Endothelial cell of umbilical vein (primary cell): ENCODE results near the gene ARHGEF38. TPM values are rescaled to one million over a fixed set of nuclear protein-coding genes. Genes with fewer than 3 reads are reported as not detected.

Source experiments
- BruUV-seq: library from RNA; stranded (reverse); fragments of 400-500 nt; replicated peaks from 2 replicates; lab custom pipeline; 2021; lab: Mats Ljungman, UMichigan
- CTCF ChIA-PET: fragments of 300-600, 350-600 bp; sonication (Branson Sonifier 250); formaldehyde crosslinking; loops from one replicate; lab custom pipeline; 2021; ENCODE audit warnings: antibody characterized with exemption, inconsistent platforms; lab: Charles Lee
- POLR2A ChIA-PET: fragments of 300-600, 350-600 bp; sonication (Branson Sonifier 250); formaldehyde crosslinking; loops from one replicate; lab custom pipeline; 2021; ENCODE audit warnings: antibody characterized with exemption, inconsistent platforms; lab: Charles Lee
- DNase-seq: peaks from one replicate; pipeline ENCODE4 v3.0.0-alpha.2; 2011; ENCODE audit warnings: low read depth, low spot score
- FAIRE-seq: peaks from 2 replicates; lab custom pipeline; 2011; peaks lifted over from hg19 to GRCh38; lab: Jason Lieb, UNC
- H2AFZ ChIP-seq: 2 replicates; pipeline ENCODE4 v1.6.0; 2012; ENCODE audit warnings: low read depth, low read length, control low read depth, inconsistent platforms
- H3K27ac ChIP-seq: 2 replicates; pipeline ENCODE4 v1.5.1; 2011; ENCODE audit warnings: low read depth, mild to moderate bottlenecking, control low read depth, low read length, moderate library complexity; ENCODE audit not compliant: insufficient read depth
- H3K27me3 ChIP-seq, 2 experiments: 2 replicates each; pipeline versions ENCODE4 v1.6.0 to v1.6.1; 2011; ENCODE audit warnings: low read length in 2 of 2, mixed read lengths in 1 of 2; ENCODE audit not compliant: control insufficient read depth in 2 of 2, insufficient read depth in 2 of 2
- H3K36me3 ChIP-seq, 2 experiments: 2 replicates in 1 of 2; 3 replicates in 1 of 2; pipeline ENCODE4 v1.5.1; 2011; ENCODE audit warnings: low read length in 2 of 2, mild to moderate bottlenecking in 1 of 2, moderate library complexity in 1 of 2; ENCODE audit not compliant: control insufficient read depth in 2 of 2, insufficient read depth in 2 of 2; ENCODE audit errors: extremely low read depth in 1 of 2
- H3K4me1 ChIP-seq: 3 replicates; pipeline ENCODE4 v1.5.1; 2011; ENCODE audit warnings: mild to moderate bottlenecking, low read length; ENCODE audit not compliant: control insufficient read depth, insufficient read depth; ENCODE audit errors: extremely low read depth
- H3K4me2 ChIP-seq: 2 replicates; pipeline ENCODE4 v1.6.1; 2011; ENCODE audit warnings: low read length, control low read depth, mixed read lengths; ENCODE audit not compliant: insufficient read depth
- H3K4me3 ChIP-seq, 3 experiments: fragments of 200-600 bp in 1 of 3; sonication (generic), shearing (Covaris generic) in 1 of 3; replicated peaks in 1 of 3; 2 replicates each; pipeline ENCODE4 v1.5.1; 2011 to 2016; ENCODE audit warnings: control low read depth in 3 of 3, low read length in 3 of 3, mild to moderate bottlenecking in 2 of 3, inconsistent platforms in 1 of 3, low read depth in 1 of 3, moderate library complexity in 1 of 3; ENCODE audit not compliant: insufficient read depth in 1 of 3
- H3K79me2 ChIP-seq: 2 replicates; pipeline ENCODE4 v1.6.0; 2012; ENCODE audit warnings: low read length, inconsistent platforms; ENCODE audit not compliant: control insufficient read depth, insufficient read depth
- H3K9ac ChIP-seq: replicated peaks from 2 replicates; pipeline ENCODE3; 2011; ENCODE audit warnings: low read length, control low read depth; ENCODE audit not compliant: insufficient read depth; ENCODE audit errors: extremely low read depth
- H3K9me1 ChIP-seq: replicated peaks from 3 replicates; pipeline ENCODE4 v1.6.0; 2011; ENCODE audit warnings: mild to moderate bottlenecking, low read length; ENCODE audit not compliant: control insufficient read depth, insufficient read depth; ENCODE audit errors: extremely low read depth
- H3K9me3 ChIP-seq: replicated peaks from 2 replicates; pipeline ENCODE4 v1.5.1; 2012; ENCODE audit warnings: low read length, inconsistent platforms; ENCODE audit not compliant: control insufficient read depth, insufficient read depth
- H4K20me1 ChIP-seq: replicated peaks from 2 replicates; pipeline ENCODE3; 2011; ENCODE audit warnings: mild to moderate bottlenecking, low read length; ENCODE audit not compliant: control insufficient read depth, insufficient read depth; ENCODE audit errors: extremely low read depth
- CTCF ChIP-seq, 2 donors: IDR thresholded peaks; 1 replicate in 1 of 2; 2 replicates in 1 of 2; pipeline ENCODE4 v1.5.1; 2011; ENCODE audit warnings: low read length in 2 of 2, mild to moderate bottlenecking in 2 of 2, moderate library complexity in 2 of 2, control low read depth in 1 of 2, inconsistent platforms in 1 of 2, low read depth in 1 of 2; ENCODE audit not compliant: insufficient read depth in 1 of 2; ENCODE audit errors: extremely low read depth in 1 of 2
- EZH2 ChIP-seq: IDR thresholded peaks from 2 replicates; pipeline ENCODE4 v1.6.1; 2012; ENCODE audit warnings: borderline replicate concordance, low read depth, mild to moderate bottlenecking, moderate library complexity, low read length, inconsistent platforms; ENCODE audit not compliant: severe bottlenecking
- FOS ChIP-seq: IDR thresholded peaks from 2 replicates; pipeline ENCODE4 v1.6.1; 2011; ENCODE audit warnings: mild to moderate bottlenecking, low read length, moderate library complexity, borderline replicate concordance; ENCODE audit not compliant: insufficient read depth
- GATA2 ChIP-seq: IDR thresholded peaks from 2 replicates; pipeline ENCODE4 v1.7.0; 2011; ENCODE audit warnings: low read depth, mild to moderate bottlenecking, moderate library complexity, mixed read lengths, low read length; ENCODE audit not compliant: insufficient read length, insufficient read depth
- JUN ChIP-seq: IDR thresholded peaks from 2 replicates; pipeline ENCODE4 v1.6.1; 2011; ENCODE audit warnings: borderline replicate concordance, low read depth; ENCODE audit not compliant: insufficient read length, insufficient read depth
- MYC ChIP-seq: IDR thresholded peaks from one replicate; pipeline ENCODE4 v1.6.1; 2011; ENCODE audit warnings: mild to moderate bottlenecking, low read depth, low read length
- POLR2A ChIP-seq: IDR thresholded peaks from 2 replicates; pipeline ENCODE4 v1.6.1; 2012; ENCODE audit warnings: low read depth, mild to moderate bottlenecking, control low read depth, low read length
- POLR2AphosphoS5 ChIP-seq: IDR thresholded peaks from 2 replicates; pipeline ENCODE4 v1.6.1; 2012; ENCODE audit warnings: low read depth, mild to moderate bottlenecking, control low read depth, low read length, moderate library complexity; ENCODE audit not compliant: insufficient read depth
- dilution Hi-C: fragments of 300-500 bp; cut with MboI; formaldehyde crosslinking; loops from one replicate; pipeline ENCODE4 v1.15.0; 2019; ENCODE audit warnings: low sequenced_read_pairs; ENCODE audit not compliant: extremely low pct_ligation_motif_present
- intact Hi-C: fragments of 100-400 bp; cut with micrococcal nuclease; formaldehyde crosslinking; loops from one replicate; pipeline ENCODE4 v1.10.0; 2022
- polyA plus RNA-seq, 4 experiments: library from polyadenylated mRNA; depleted of rRNA in 3 of 4; stranded (reverse) in 3 of 4; unstranded in 1 of 4; fragments of >200 nt; gene quantifications; 2 replicates each; pipeline versions ENCODE4 v1.2.1 to v1.2.3, GENCODE V29; 2011 to 2012; ENCODE audit warnings: missing spikeins in 1 of 4
- total RNA-seq: library from RNA; stranded (reverse); gene quantifications from 2 replicates; pipeline ENCODE4 v1.2.3, GENCODE V29; 2021
- TF ChIP-seq, protein P1 (sequence below): IDR thresholded peaks from 2 replicates; pipeline ENCODE4 v1.6.1; 2011; ENCODE audit not compliant: insufficient read depth, insufficient read length

Gene ARHGEF38
- total and polyA plus RNA-seq, 2 donors (not counting 3 experiments of a cell fraction or from before 2014, with no cell fraction given): not detected

GRCh38 chr4:105536601-105537000 is 15.8 kb upstream of the ARHGEF38 start:
- Histone ChIP-seq H3K4me2 (no peak overlapping the region), H4K20me1 (no peaks in the 10 kb centered on the region), H3K9ac (no peak overlapping the region), H3K4me3 (no peak overlapping the region), H3K4me1 (no peaks in the 10 kb centered on the region), H3K27ac (no peak overlapping the region), H3K36me3 (no peaks in the 10 kb centered on the region), H3K9me1 (no peaks in the 10 kb centered on the region), H3K79me2 (no peaks in the 10 kb centered on the region), H3K27me3 (peaks cover 0 to 5% of the 10 kb centered on the region in 2 experiments), H3K9me3 (no peaks in the 10 kb centered on the region), H2AFZ (no peak overlapping the region)
- POLR2A ChIA-PET: no interaction called here
- FAIRE-seq: no peak
- CTCF ChIA-PET: no interaction called here
- TF ChIP-seq POLR2A: no peak
- no peak for TF ChIP-seq MYC
- TF ChIP-seq POLR2AphosphoS5: no peak
- dilution Hi-C loops (no loop called here), intact Hi-C loops (no loop called here)
- no TSS peak for BruUV-seq
- DNase-seq: no peak

GRCh38 chr4:105541420-105541819 is 11.0 kb upstream of the ARHGEF38 start:
- no TSS peak for BruUV-seq
- Histone ChIP-seq H3K4me3 (no peak overlapping the region), H3K9me3 (no peaks in the 10 kb centered on the region), H3K36me3 (no peaks in the 10 kb centered on the region), H3K9me1 (no peaks in the 10 kb centered on the region), H3K4me1 (no peaks in the 10 kb centered on the region), H3K9ac (no peak overlapping the region), H3K4me2 (no peak overlapping the region), H3K27ac (no peak overlapping the region), H3K27me3 (peaks cover 0 to 3% of the 10 kb centered on the region in 2 experiments), H4K20me1 (no peaks in the 10 kb centered on the region), H3K79me2 (no peaks in the 10 kb centered on the region), H2AFZ (no peak overlapping the region)
- no peak for TF ChIP-seq EZH2
- no peak for TF ChIP-seq POLR2AphosphoS5
- TF ChIP-seq CTCF (IDR thresholded peaks at IDR 0.05; ENCODE audit: extremely low read depth in 1 of 2, insufficient read depth in 1 of 2, low read depth in 1 of 2, low read length in 2 of 2): no peak
- no peak for TF ChIP-seq JUN
- no peak for TF ChIP-seq GATA2
- TF ChIP-seq FOS: no peak
- TF ChIP-seq MYC: no peak
- no peak for TF ChIP-seq POLR2A
- TF ChIP-seq, protein P1, sequence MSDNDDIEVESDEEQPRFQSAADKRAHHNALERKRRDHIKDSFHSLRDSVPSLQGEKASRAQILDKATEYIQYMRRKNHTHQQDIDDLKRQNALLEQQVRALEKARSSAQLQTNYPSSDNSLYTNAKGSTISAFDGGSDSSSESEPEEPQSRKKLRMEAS: no peak
- intact Hi-C loops (no loop called here), dilution Hi-C loops (no loop called here)
- DNase-seq (no peak), FAIRE-seq (no peak)
- POLR2A ChIA-PET: no interaction called here
- CTCF ChIA-PET: no interaction called here
